Measurements from ENCODE around the gene SFMBT2.
"Not testable (repeated sequence)": the region's sequence is repeated elsewhere in the genome, so short reads cannot be mapped to it uniquely, and the experiment has no call there.

The SFMBT2 gene

GRCh38 chr10:7302392-7302906 lies 108.4 kb downstream of the SFMBT2 start:
- no peak for TF ChIP-seq CTCF (IDR thresholded peaks at IDR 0.05)
- H3K4me3 ChIP-seq, result no peak overlapping the region
- H3K27ac ChIP-seq, result no peak overlapping the region
- DNase-seq (ENCODE audit: low spot score), result no peak

GRCh38 chr10:7301006-7301778 lies 109.6 kb downstream of the SFMBT2 start:
- no peak overlapping the region for H3K27ac ChIP-seq
- no peak for DNase-seq (ENCODE audit: low spot score)
- no peak for TF ChIP-seq CTCF (IDR thresholded peaks at IDR 0.05)
- peak overlapping the region; percentile 21 for H3K4me3 ChIP-seq

GRCh38 chr10:7300384-7300971 lies 110.4 kb downstream of the SFMBT2 start:
- H3K27ac ChIP-seq, result no peak overlapping the region

GRCh38 chr10:7299601-7300325 lies 111.1 kb downstream of the SFMBT2 start:
- H3K27ac ChIP-seq; H3K4me3 ChIP-seq; DNase-seq (ENCODE audit: low spot score): not testable (repeated sequence)

More at GRCh38 chr10:7300384-7300971, 110.4 kb downstream of the SFMBT2 start:
- DNase-seq (ENCODE audit: low spot score), result no peak
- no peak for TF ChIP-seq CTCF (IDR thresholded peaks at IDR 0.05)
- no peak overlapping the region for H3K4me3 ChIP-seq

GRCh38 chr10:7298495-7298894 lies 112.3 kb downstream of the SFMBT2 start:
- no peak for DNase-seq (ENCODE audit: low spot score)
- Histone ChIP-seq H3K27ac (no peak overlapping the region), H3K4me3 (no peak overlapping the region)
- TF ChIP-seq CTCF (IDR thresholded peaks at IDR 0.05), result no peak

- TF ChIP-seq CTCF (IDR thresholded peaks at IDR 0.05), result no peak
- DNase-seq (ENCODE audit: low spot score), result no peak
- no peak overlapping the region for H3K4me3 ChIP-seq
Observed at GRCh38 chr10:7297094-7297493, 113.7 kb downstream of the SFMBT2 start.

GRCh38 chr10:7296648-7297047 lies 114.2 kb downstream of the SFMBT2 start:
- TF ChIP-seq CTCF (IDR thresholded peaks at IDR 0.05), result no peak

More at GRCh38 chr10:7297094-7297493, 113.7 kb downstream of the SFMBT2 start:
- H3K27ac ChIP-seq, result no peak overlapping the region

More at GRCh38 chr10:7296648-7297047, 114.2 kb downstream of the SFMBT2 start:
- Histone ChIP-seq H3K27ac (no peak overlapping the region), H3K4me3 (no peak overlapping the region)
- DNase-seq (ENCODE audit: low spot score), result no peak

Data from coronary artery (tissue), 2 donors.